HG03060 (cell line): ENCODE measurements around the gene TECPR1.

Experiments
- ATAC-seq: cut with Tn5 transposase; IDR thresholded peaks from one replicate; pipeline ENCODE4 v1.9.1; 2021; ENCODE audit warnings: low read depth, moderate number of reproducible peaks; ENCODE audit not compliant: unreplicated experiment

Gene TECPR1

GRCh38 chr7:98250789-98251188 lies 1.2 kb downstream of the TECPR1 start:
- ATAC-seq, result no peak

GRCh38 chr7:98249106-98249505 lies 2.9 kb downstream of the TECPR1 start:
- no peak for ATAC-seq

GRCh38 chr7:98248156-98248555 lies 3.9 kb downstream of the TECPR1 start:
- ATAC-seq, result no peak

DNA sequence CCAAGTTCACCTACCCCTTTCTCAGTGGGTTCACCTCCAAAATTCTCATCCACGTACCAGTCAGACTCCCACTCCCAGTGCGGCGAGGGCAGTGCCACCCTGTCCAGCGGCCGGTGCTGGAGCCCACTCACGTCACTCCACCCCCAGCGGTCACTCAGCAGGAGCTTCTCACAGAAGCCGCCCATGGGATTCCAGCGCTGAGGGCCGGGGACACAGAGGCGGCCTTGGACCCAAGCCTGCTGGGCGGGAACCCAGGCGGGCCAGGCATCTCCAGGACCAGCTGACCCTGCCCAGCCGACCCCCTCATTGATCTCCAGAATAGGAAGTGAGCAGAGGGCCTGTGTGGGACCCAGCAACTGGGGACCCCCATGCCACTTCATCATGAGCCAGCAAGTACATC lies 7.2 kb downstream of the TECPR1 start:
- ATAC-seq, result no peak

GRCh38 chr7:98242934-98243333 lies 9.1 kb downstream of the TECPR1 start:
- no peak for ATAC-seq

- no peak for ATAC-seq
Measured at GRCh38 chr7:98242342-98242741, 9.7 kb downstream of the TECPR1 start.

- ATAC-seq, result no peak
Measured at GRCh38 chr7:98241674-98242241, 10.3 kb downstream of the TECPR1 start.

GRCh38 chr7:98240961-98241673 lies 10.9 kb downstream of the TECPR1 start:
- no peak for ATAC-seq

DNA sequence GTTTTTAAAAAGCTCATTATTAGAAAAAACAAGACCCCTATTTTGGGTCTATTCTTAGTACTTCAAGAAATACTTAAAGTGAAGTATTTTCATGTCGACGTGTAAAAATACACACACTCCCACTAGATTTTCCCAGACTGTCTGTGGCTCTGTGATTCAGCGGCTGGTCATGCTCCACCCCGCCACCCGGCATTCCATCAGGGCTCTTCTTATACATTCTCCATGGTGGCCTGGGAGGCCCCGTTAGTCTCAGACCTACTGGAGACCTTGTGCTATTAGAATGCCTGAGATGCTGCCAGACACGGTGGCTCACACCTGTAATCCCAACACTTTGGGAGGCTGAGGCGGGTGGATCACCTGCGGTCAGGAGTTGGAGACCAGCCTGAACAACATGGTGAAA lies 13.1 kb downstream of the TECPR1 start:
- ATAC-seq, result no peak

DNA sequence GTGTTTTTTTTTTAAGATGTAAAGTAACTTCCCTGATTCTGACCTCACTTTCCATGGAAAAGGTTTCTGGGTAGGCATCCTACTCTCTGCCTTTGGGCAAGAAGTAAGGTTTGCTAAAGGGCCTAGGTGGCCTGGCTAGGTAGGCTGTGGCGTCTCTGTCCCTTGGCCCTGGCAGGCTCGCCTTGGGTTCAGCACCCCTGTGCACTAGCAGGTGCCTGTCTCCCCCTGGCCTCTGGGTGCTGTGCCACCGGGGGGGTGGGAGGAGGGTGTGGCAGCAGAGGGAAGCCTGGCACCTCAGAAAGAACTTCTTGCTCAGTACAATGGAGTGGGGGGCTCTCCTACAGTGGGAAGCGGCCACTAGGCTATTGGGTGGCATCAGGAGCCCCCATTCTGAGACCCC lies 14.0 kb downstream of the TECPR1 start:
- ATAC-seq, result no peak

DNA sequence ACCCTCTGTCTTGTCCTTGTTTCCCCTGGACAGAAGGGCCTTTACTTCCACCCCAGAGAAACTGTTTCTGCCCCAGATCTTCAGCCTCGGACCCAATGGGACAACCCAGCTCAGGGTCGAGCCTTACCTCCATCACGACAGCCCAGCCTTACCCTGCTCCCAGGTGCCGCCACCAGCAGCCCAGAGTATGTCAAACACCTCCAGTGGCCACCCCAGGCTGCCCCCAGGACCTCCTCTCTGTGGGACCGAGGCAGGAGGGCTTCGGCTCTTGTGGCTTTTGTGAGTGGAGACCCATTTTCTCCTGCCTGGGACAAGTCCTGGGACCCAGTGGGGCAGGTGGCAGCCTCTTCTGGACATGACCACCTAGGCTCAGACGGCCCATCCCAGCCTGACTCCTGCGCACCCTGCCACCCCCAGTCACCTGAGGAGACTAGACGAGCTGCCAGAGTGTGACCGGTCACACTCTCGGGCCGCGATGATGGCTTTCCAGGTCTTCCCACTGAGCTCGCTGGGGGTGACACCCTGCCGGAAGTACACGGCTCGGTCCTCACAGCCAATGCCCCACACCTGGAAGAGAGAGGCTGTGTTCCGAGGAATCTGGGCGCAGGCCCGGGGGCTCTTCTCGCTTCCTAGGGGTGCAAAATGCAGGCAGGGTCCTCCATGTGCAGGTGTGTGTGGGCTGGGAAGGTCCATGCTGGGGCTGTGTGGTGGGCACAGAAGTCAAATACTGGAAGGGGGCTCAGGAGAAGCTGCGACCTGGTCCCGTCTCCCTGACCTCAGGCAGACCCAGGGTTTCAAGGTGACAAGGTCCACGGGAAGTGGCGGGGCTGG lies 15.5 kb downstream of the TECPR1 start:
- no peak for ATAC-seq

GRCh38 chr7:98235901-98236300 lies 16.1 kb downstream of the TECPR1 start:
- no peak for ATAC-seq

GRCh38 chr7:98234429-98235147 lies 17.4 kb downstream of the TECPR1 start:
- ATAC-seq, result no peak

- no peak for ATAC-seq
Measured at GRCh38 chr7:98233219-98234070, 18.6 kb downstream of the TECPR1 start.

DNA sequence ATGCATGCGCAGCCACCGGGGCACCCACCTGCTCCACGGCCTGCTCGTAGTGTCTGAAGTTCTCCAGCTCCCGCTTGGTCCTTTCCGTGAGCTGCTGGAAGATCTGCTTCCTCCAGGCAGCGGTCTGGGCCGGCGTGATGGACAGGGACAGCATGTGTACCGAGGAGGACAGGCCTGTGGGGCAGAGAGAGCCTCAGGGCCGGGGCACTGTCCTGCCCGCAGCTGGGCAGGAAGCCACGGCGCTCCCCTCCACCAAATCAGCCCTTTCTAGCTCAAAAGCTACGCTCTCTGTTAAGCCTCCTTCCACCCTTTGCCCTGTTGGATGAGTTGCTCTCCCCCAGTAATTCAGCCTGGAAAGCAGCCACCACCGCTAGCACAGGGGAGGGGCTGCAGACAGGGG lies 19.2 kb downstream of the TECPR1 start:
- no peak for ATAC-seq

DNA sequence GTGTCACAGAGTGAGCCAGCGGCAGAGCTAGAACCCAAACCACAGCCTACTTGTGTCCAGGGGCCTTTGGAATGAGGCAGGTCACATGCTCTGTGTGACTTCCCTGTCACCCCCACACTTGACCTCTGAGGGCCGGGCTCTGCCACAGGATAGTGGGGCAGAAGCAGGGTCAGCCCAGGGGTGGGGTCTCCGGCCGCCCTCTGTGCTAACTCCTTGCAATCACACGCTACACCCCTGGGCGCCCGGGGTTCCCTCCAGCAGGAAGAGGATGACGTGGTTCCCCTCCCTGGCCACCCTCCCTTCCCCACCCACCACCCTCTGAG lies 19.8 kb downstream of the TECPR1 start:
- ATAC-seq, result no peak

GRCh38 chr7:98231493-98232262 lies 20.4 kb downstream of the TECPR1 start:
- no peak for ATAC-seq

- no peak for ATAC-seq
Measured at GRCh38 chr7:98230746-98231471, 21.1 kb downstream of the TECPR1 start.
